ENCODE data around the gene KMT2D. TPM values are rescaled to one million over a fixed set of nuclear protein-coding genes. Genes with fewer than 3 reads are reported as not detected.

KMT2D gene
- total RNA-seq, 2 experiments from 2014 or later = 41.8 to 129 TPM

GRCh38 chr12:49069507-49070346, 9.1 kb upstream of the KMT2D start, which contains the start of gene RHEBL1:
TSS of gene RHEBL1 (minus strand) at chr12:49069979. CDS start at chr12:49069785, 194 bp downstream.
- ChIA-PET CTCF (ENCODE audit: unreplicated experiment) (interaction anchor here (0.6 to 1.0 kb wide), 2 partner anchors 22 to 61 kb away, joined by 4 to 5 read pairs; partner anchors contain the start of gene TUBA1B), POLR2A (interaction anchor here (0.6 to 1.4 kb wide), 9 partner anchors 12 to 121 kb away, joined by 3 to 10 read pairs (median 5); partner anchors contain the start of genes ARF3 and TUBA1A)
- Histone ChIP-seq H3K27ac (ENCODE audit: low read depth, low read length, poor library complexity, severe bottlenecking) (peak within 1 kb of the TSS; percentile 28), H4K20me1 (ENCODE audit: insufficient read depth, low read length) (no peaks in the 10 kb centered on the region), H3K4me3 (ENCODE audit: low read depth, low read length, poor library complexity, severe bottlenecking) (peak within 1 kb of the TSS; percentile 83), H3K9me3 (ENCODE audit: low read length) (no peaks in the 10 kb centered on the region), H3K79me2 (ENCODE audit: insufficient read depth, low read depth, low read length) (no peaks in the 10 kb centered on the region), H2AFZ (ENCODE audit: low read length) (peak within 1 kb of the TSS; percentile 93), H3K4me1 (ENCODE audit: insufficient read depth, low read length, poor library complexity, severe bottlenecking) (peaks cover 10% of the 10 kb centered on the region), H3K36me3 (ENCODE audit: insufficient read depth, low read length) (no peaks in the 10 kb centered on the region), H3K9me2 (ENCODE audit: insufficient read depth, low read length) (no peaks in the 10 kb centered on the region), H3K4me2 (ENCODE audit: low read length) (peak within 1 kb of the TSS; percentile 84)
- BruUV-seq (replicated peaks) = no TSS peak
- TF ChIP-seq EZH2phosphoT487 (IDR thresholded peaks at IDR 0.05; ENCODE audit: borderline replicate concordance, low read depth, low read length) (no peak), CTCF (conservative IDR thresholded peaks at IDR 0.05; ENCODE audit: low read length) (peak; percentile 64)
- intact Hi-C loops (cut with micrococcal nuclease; ENCODE audit: unreplicated experiment) = no loop called here
- DNase-seq (ENCODE audit: low spot score) = peak; percentile 98

- BruUV-seq (replicated peaks) = no TSS peak
- peaks cover 10% of the 10 kb centered on the region for H3K4me1 ChIP-seq (ENCODE audit: insufficient read depth, low read length, poor library complexity, severe bottlenecking)
- no peak for DNase-seq (ENCODE audit: low spot score)
- intact Hi-C loops (cut with micrococcal nuclease; ENCODE audit: unreplicated experiment) = no loop called here
- peak overlapping the region; percentile 93 for H2AFZ ChIP-seq (ENCODE audit: low read length)
- TF ChIP-seq EZH2phosphoT487 (IDR thresholded peaks at IDR 0.05; ENCODE audit: borderline replicate concordance, low read depth, low read length) (no peak), CTCF (conservative IDR thresholded peaks at IDR 0.05; ENCODE audit: low read length) (no peak)
- no peaks in the 10 kb centered on the region for H4K20me1 ChIP-seq (ENCODE audit: insufficient read depth, low read length)
- H3K36me3 ChIP-seq (ENCODE audit: insufficient read depth, low read length) = no peaks in the 10 kb centered on the region
- no peak overlapping the region for H3K27ac ChIP-seq (ENCODE audit: low read depth, low read length, poor library complexity, severe bottlenecking)
- no peaks in the 10 kb centered on the region for H3K9me3 ChIP-seq (ENCODE audit: low read length)
- CTCF ChIA-PET (ENCODE audit: unreplicated experiment) = no interaction called here
- POLR2A ChIA-PET = interaction anchor here (0.6 to 1.4 kb wide), 4 partner anchors 12 to 120 kb away, joined by 3 to 5 read pairs (median 4); partner anchors contain the start of gene TUBA1A
- H3K79me2 ChIP-seq (ENCODE audit: insufficient read depth, low read depth, low read length) = no peaks in the 10 kb centered on the region
- H3K4me3 ChIP-seq (ENCODE audit: low read depth, low read length, poor library complexity, severe bottlenecking) = peak overlapping the region; percentile 83
- peak overlapping the region; percentile 84 for H3K4me2 ChIP-seq (ENCODE audit: low read length)
- no peaks in the 10 kb centered on the region for H3K9me2 ChIP-seq (ENCODE audit: insufficient read depth, low read length)
Measured at GRCh38 chr12:49068879-49069506, 8.4 kb upstream of the KMT2D start.
